BE2C (cell line): ENCODE results near the gene TCF4.

Experiments
- DNase-seq: peaks from one replicate; pipeline ENCODE4 v3.0.0-alpha.2; 2020
- H3K27me3 ChIP-seq: fragments of 250-450 bp; sonication (Bioruptor Pico); 2 replicates; pipeline ENCODE4 v1.5.1; 2020; ENCODE audit warnings: mild to moderate bottlenecking
- H3K36me3 ChIP-seq: fragments of 250-450 bp; sonication (Bioruptor Pico); 2 replicates; pipeline ENCODE4 v1.5.1; 2020; ENCODE audit warnings: mild to moderate bottlenecking
- H3K4me1 ChIP-seq: fragments of 250-450 bp; sonication (Bioruptor Pico); 2 replicates; pipeline ENCODE4 v1.5.1; 2020
- H3K4me3 ChIP-seq: 2 replicates; pipeline ENCODE4 v1.5.1; 2011; ENCODE audit warnings: low read depth, low read length
- H3K9me3 ChIP-seq: fragments of 250-450 bp; sonication (Bioruptor Pico); 2 replicates; pipeline ENCODE4 v1.5.1; 2020
- TF ChIP-seq, protein P1 (sequence below): IDR thresholded peaks from 2 replicates; pipeline ENCODE4 v1.5.1; 2012; ENCODE audit warnings: mild to moderate bottlenecking, low read depth, low read length

TCF4 gene

DNA sequence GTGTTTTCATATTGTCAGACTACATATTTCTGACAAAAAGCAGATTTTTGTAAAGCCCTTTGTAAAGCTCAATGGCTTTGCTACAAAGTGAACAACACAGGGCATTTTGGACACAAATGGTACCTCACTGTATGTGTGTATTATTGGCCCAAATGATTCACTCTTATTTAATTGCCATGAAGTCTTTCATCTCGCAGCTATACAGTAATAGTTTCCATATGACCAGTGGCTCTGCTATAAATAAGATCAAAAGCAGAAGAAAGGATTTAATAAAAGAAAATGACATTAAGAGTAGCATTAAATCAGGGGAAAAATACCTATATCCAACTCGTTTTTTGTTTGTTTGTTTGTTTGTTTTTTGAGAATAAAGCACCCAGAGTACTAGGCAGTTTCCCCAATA, 344.7 kb downstream of the TCF4 start:
- Histone ChIP-seq H3K27me3 (no peaks in the 10 kb centered on the region), H3K4me3 (no peak overlapping the region), H3K4me1 (no peaks in the 10 kb centered on the region), H3K36me3 (peaks cover 52% of the 10 kb centered on the region), H3K9me3 (no peaks in the 10 kb centered on the region)
- DNase-seq: no peak
- TF ChIP-seq, protein P1, sequence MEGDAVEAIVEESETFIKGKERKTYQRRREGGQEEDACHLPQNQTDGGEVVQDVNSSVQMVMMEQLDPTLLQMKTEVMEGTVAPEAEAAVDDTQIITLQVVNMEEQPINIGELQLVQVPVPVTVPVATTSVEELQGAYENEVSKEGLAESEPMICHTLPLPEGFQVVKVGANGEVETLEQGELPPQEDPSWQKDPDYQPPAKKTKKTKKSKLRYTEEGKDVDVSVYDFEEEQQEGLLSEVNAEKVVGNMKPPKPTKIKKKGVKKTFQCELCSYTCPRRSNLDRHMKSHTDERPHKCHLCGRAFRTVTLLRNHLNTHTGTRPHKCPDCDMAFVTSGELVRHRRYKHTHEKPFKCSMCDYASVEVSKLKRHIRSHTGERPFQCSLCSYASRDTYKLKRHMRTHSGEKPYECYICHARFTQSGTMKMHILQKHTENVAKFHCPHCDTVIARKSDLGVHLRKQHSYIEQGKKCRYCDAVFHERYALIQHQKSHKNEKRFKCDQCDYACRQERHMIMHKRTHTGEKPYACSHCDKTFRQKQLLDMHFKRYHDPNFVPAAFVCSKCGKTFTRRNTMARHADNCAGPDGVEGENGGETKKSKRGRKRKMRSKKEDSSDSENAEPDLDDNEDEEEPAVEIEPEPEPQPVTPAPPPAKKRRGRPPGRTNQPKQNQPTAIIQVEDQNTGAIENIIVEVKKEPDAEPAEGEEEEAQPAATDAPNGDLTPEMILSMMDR: no peak

DNA sequence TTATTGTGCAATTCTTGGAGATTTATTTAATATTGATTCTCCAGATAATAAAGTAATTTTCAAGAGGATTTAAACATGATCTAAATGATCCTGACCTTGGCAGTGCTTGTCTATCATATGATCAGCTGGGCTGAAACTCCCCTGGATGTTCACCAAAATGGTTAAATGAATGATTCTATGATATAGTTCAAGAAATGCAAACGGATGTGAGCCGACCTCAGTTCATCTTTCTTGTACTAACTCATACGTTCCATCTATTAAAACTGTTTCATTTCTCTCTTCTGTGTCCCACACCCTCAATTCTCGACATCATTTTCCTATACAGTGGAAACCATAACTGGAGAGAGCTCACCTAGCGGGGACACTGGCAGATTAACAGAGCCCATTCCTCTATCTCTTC, 347.0 kb downstream of the TCF4 start:
- H3K27me3 ChIP-seq: no peaks in the 10 kb centered on the region
- H3K4me3 ChIP-seq: no peak overlapping the region
- H3K36me3 ChIP-seq: peaks cover 37% of the 10 kb centered on the region
- DNase-seq: no peak
- H3K4me1 ChIP-seq: no peaks in the 10 kb centered on the region
- H3K9me3 ChIP-seq: no peaks in the 10 kb centered on the region
- TF ChIP-seq, protein P1: no peak

DNA sequence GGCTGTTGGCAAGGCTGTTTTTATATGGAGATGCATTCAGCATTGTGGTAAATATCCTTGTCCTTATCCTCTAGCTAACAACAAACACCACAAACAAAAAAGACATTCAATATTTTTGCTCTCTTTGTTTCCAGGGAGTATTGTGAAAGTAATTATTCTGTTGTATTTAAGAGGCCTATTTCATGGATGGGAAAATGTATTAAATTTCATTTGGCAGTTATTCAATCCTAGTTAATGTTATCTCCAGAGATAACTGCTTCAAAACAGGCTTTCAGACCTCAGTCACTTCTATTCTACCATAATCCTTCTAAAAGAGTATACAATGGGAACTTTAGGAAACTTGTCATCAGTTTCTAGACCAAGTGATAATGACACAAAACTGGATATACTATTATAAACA, 348.3 kb downstream of the TCF4 start:
- Histone ChIP-seq H3K4me3 (no peak overlapping the region), H3K36me3 (peaks cover 35% of the 10 kb centered on the region), H3K27me3 (no peaks in the 10 kb centered on the region), H3K4me1 (no peaks in the 10 kb centered on the region; the same call in 1 of the 2 replicates), H3K9me3 (no peaks in the 10 kb centered on the region)
- no peak for DNase-seq
- TF ChIP-seq, protein P1: no peak

DNA sequence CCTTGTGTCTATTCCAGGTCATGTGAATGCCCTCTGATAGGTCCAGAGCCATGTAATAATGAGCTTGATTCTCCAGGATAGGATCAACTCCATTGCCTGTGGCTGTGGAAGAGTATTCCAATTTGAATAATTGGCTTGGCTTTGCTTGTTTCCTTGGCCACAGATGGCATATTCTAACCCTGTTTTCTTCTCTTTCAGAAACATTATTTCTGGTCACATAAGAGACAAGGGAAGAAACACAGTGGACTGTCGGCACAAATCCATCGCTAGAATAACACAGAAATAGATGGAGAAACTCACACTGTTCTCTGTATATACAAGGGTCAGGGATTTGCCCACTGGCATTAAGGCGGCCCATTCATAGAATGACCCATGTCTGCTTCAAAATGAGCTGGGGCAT, 350.3 kb downstream of the TCF4 start:
- no peak for DNase-seq
- H3K36me3 ChIP-seq: peaks cover 35% of the 10 kb centered on the region
- TF ChIP-seq, protein P1: no peak
- H3K4me1 ChIP-seq: no peaks in the 10 kb centered on the region; the same call in 1 of the 2 replicates
- H3K4me3 ChIP-seq: no peak overlapping the region
- no peaks in the 10 kb centered on the region for H3K9me3 ChIP-seq
- no peaks in the 10 kb centered on the region for H3K27me3 ChIP-seq

DNA sequence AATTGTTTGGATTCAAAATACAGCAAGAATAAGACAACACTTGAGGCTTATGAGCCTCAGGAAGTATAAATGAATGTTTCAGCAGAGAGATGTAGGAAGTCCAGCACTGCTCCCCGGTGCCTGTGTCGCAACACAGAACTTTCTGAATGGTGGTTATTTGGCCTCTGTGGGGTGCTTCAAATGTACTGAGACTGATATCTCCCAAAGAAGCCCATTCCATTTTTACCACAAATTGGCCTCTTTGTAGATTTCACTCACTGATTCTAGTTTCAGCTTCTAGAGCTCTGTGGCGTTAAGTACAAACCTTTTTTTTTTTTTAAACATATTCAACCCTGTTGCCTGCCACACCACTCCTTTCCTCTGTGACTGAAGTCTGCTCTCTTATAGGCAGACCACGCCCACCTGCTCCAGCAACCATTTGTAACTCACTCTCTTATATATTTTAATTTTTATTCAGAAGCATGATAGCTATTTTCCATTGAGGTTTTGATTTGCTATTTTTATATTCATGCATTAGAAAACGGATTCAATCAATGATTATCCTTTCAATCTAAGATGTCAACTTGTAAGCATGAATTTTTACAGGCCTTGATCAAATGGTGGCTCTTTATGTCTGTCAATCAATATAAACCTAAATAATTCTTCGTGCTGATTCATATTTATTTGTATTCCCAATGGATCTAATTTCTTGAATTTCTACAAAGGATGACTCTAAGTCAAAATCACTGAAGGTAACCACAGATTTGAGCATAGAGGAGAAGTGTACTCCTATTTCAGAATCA, 351.7 kb downstream of the TCF4 start:
- DNase-seq: no peak
- Histone ChIP-seq H3K4me1 (no peaks in the 10 kb centered on the region; the same call in 1 of the 2 replicates), H3K36me3 (peaks cover 44% of the 10 kb centered on the region), H3K4me3 (no peak overlapping the region), H3K27me3 (no peaks in the 10 kb centered on the region), H3K9me3 (no peaks in the 10 kb centered on the region)
- TF ChIP-seq, protein P1: no peak

DNA sequence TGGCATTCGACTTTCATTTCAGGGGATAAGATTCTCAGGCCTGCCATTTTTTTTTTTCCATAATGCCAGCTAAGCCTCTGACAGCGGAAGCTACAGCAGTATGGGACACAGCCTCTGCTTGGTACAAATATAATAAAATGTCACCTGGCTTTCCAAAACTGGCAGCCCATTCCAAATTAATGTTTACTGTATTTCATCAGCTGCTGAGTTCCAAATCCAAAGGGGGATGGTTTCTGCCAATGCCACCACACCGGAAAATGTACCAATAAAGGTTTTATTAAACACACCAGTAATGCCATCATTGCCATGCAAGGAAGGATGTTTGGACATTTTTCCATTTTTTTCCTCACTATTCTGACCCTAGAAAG, 352.9 kb downstream of the TCF4 start:
- no peaks in the 10 kb centered on the region for H3K9me3 ChIP-seq
- peaks cover 52% of the 10 kb centered on the region for H3K36me3 ChIP-seq
- no peak for DNase-seq
- no peaks in the 10 kb centered on the region; the same call in 1 of the 2 replicates for H3K4me1 ChIP-seq
- TF ChIP-seq, protein P1: no peak
- no peak overlapping the region for H3K4me3 ChIP-seq
- no peaks in the 10 kb centered on the region for H3K27me3 ChIP-seq
